Activated CD4-positive, alpha-beta T cell treated with anti-CD3 and anti-CD28 coated beads for 48 hours (primary cell): ENCODE data around the gene PIP4K2A.
A peak's percentile ranks its signal among the peaks of the same experiment; 100 is the strongest.
"Not testable (repeated sequence)": the region's sequence is repeated elsewhere in the genome, so short reads cannot be mapped to it uniquely, and the experiment has no call there.

Experiments used
- DNase-seq: peaks from one replicate; pipeline ENCODE4 v3.0.0-alpha.2; 2020

PIP4K2A gene

DNA sequence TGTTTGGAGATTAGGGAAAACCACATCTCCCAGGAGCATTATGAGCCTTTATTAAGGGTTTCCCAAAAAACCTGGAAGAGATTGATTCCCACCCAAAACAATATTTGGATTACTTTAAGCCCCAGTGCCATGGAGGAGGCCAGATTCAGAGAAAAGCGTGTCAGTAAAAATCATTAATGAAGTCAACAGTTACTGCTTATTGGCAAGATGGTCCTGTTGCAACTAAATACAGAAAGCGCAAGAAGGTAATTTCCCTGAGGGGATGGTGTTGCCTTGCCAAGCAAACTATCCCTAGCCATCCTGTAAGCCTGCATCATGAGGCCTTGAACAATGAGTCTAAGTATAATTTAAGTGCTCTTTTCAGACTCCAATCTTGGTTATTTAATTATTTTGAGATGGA lies 212.5 kb downstream of the PIP4K2A start:
- DNase-seq: no peak

DNA sequence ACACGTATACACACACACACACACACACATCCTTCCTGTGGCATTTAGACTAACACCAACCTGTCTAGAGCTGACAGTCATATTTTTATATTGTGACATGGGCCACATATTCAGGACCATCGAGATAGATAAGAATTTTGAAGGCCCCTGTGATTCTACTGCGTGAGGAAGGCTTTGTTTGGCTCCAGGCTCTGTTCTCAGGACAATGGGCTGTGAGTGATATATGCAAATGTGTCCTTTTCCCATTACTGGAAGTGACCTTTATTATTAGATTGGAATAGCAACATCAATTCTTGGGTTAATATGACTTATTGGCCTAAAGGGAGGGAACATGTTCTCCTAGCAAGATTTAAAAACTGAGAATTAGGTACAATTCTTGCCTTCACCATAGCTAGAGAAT lies 213.0 kb downstream of the PIP4K2A start:
- DNase-seq: no peak

DNA sequence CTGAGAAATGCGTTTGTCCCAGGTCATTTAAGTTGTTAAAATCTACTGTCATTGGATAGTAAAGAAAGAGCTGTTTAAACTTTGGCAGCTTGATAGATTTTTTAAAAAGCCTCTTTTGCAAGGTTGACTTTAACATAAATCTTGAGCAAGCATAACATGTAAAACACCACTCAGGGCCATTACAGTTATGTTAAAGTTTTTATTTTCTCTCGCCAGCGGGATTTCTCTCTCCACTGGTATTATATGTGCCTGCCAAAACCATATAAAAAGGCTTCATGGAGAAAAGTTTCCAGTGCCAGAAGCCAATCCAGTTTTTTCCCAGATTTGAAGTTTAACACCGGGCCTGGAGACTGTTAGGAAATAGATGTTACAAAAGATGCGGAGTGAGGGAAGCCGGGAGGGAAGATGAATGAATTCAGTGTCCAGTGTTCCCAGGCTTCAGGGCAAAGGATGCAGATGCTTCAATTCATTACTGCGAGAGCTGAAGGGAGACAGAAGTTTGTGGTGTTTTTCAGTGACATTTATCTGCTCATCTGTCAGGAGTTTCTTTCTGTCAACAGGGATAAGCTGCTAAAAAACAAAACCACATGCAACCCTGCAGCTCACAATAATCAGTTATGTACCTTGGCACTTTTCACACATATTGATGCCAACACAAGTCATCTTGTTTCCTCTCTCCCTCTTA lies 213.6 kb downstream of the PIP4K2A start:
- no peak for DNase-seq

DNA sequence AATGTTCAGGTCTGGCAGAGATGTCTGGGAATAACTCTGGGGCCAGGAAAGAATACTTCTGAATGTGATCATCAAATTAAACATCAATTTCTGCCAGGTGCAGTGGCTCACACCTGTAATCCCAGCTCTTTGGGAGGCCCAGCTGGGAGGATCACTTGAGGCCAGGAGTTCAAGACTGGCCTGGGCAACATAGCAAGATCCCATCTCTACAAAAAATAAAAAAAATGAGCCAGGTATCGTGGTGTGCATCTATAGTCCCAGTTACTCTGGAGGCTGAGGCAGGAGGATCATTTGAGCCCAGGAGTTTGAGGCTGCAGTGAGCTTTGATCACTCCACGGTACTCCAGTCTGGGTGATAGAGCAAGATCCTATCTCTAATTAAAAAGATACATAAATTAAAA lies 214.4 kb downstream of the PIP4K2A start:
- not testable (repeated sequence) for DNase-seq

DNA sequence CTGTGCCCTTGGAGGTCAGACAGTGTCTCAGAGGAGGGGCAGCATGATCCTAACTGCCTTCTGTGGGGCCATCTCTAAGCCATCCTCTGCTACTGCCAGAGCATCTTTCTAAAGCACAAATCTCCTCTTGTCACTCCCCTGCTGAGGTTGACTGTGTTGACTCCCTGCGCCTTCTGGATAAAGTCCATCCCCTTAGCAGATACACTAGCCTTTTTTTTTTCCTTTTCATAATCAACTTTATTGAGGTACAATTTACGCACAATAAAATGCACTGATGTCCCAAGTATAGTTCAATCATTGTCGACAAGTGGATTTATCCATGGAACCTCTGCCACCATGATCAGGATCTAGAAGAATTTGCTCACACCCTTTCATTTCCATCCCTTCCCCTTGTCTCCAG lies 219.0 kb downstream of the PIP4K2A start:
- DNase-seq: no peak

DNA sequence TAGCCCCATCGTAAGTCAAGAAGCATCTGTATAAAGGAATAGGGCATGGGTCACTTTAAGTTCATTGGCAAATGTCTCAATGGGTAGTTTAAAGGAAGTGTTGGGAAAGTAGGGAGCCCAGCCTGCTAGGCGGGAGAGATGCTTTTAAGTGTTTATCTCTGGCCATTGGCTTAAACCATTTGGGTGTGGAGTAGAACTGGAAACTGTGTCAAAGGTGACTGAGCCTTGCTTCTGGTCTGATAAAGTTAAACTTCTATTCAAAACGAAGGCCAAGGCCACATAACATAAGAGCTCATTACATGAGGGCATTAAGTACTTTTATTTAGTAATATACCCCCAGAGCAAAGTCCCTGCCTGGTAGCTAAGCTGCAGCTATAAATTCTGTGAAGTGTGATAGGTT lies 220.4 kb downstream of the PIP4K2A start:
- DNase-seq: no peak

DNA sequence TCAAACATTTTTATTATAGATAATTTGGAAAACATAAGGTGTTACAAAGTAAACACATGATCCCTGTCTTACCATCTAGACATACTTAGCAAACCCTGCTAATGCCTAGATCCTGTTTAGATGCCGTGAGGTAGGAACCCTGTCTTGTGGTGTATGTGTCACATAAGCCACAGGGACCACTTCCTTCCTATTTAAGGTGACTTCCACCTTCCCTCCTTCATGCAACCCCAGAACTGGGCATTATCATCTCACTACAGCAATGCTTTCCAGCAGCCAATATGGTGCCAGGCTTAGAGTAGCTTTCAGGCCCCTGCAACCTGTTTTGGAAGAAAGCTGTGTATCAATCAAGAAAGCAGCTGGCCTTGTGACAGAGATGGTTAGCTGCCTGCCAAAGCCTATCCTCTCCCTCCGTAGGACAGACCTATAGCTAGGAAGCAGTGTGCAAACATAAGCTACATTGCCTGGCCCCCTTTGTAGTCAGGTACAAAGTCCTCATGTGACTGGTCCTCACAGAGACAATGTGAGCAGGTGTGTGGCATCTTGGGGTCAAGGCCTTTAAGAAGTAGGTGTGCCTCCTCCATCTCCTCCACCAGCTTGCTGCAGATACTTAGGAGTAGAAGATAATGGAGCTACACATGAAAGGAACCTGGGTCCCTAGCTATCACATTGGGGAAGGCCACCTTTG lies 222.3 kb downstream of the PIP4K2A start:
- DNase-seq: peak; percentile 29

DNA sequence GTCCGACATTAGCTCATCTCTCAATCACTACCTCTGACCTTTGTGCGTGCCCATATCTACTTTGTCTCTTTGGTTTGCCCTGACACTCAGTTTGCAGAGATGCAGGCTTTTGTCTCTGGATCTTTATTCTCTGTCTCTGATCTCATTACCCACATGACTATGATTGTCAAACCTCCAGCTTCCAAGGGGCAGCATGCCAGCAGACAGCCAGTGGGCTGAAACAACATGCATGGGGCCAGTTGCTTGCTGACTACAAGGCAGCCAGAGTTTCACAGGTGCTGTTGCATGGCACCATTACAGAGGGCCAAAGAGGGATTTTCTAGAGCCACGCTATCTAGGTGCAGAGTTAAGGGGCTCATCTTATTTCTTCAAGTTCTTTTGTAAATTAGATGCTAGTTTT lies 222.9 kb downstream of the PIP4K2A start:
- no peak for DNase-seq

DNA sequence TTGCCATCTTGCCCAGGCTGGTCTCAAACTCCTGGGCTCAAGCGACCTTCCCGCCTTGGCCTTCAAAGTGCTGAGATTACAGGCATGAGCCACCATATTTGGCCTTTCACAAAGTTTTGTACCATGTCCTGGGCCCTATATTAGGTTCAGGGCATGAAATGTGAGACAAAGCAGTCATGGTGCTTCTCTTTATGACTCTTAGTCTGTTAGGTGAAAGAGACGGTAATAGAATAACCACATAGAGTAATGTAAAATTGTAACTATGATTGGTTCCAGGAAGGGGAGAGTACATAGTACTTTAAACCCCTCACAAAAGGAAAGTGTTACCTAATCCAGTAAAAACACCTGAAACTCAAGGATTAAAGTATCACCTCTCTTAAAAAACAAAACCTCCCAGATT lies 224.4 kb downstream of the PIP4K2A start:
- no peak for DNase-seq

DNA sequence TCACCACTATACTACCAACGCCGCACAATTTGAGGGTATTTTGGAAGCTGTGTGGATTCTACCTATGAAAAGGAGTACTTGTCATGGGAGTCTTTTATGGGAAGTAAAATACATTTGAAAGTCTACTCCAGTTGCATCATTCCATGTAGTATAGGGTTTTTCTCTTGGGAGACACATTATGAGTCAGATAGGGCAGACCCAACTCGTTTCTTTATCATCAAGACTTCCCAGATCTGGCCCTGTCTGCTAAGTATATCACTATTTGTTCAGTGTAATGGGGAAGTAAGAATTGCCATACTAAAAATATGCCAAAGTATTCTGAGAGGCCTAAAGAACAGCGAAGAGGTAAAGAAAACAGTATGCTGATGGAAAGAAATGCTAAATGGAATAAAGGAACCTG lies 224.9 kb downstream of the PIP4K2A start:
- no peak for DNase-seq

DNA sequence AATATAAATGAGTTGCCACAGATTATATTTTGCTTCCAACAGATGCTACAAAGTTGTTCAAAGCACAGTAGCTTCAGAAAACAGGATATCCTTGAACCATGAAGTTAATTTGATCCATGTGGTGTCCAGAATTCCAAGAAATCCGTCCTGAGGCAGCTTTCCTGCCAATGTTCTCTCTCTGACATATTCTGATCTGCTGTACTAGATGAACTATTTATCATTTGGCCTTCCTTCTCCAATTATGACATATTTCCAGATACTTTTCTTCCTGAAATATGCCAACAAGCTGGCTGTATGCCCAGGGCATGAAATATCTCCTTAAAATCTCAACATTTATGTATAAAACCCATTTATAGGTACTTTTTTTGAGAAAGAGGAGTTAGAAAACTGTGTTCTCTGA lies 227.9 kb downstream of the PIP4K2A start:
- no peak for DNase-seq
